ENCODE data around the gene CDH4. TPM values are rescaled to one million over a fixed set of nuclear protein-coding genes. Genes with fewer than 3 reads are reported as not detected.

The CDH4 gene
- total and polyA plus RNA-seq, 2 of the 8 experiments (the other 6 are each of a cell fraction or from before 2014, with no cell fraction given), result 4.3 to 7.9 TPM

DNA sequence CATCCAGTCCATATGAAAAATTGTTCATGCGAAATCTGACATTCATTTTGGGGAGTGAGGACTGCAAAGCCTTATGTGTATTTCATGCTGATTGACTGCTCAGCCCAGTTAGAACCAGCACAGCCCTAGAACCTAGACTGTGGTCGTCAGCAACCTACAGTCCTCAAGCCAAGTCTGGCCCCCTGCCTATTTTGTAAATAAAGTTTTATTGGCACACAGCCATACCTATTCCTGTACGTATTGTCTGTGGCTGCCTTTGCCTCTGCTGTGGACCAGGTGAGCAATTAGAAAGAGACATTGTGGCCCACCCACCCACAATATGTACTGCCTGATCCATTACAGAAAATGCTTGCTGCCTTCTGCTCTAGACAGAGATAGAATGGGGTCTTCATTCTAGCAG, 422.6 kb downstream of the CDH4 start:
- Histone ChIP-seq H2BK12ac (ENCODE audit: low read depth, low read length) (no peak overlapping the region), H4K91ac (replicated peaks; ENCODE audit: insufficient read length, low read length) (no peak overlapping the region), H3K9ac (replicated peaks in 1 of 4; ENCODE audit: extremely low read depth in 1 of 4, low read depth in 3 of 4, low read length in 3 of 4) (no peak overlapping the region), H4K8ac (ENCODE audit: extremely low read depth, insufficient read depth, low read length) (no peak overlapping the region), H3K56ac (replicated peaks; ENCODE audit: insufficient read length, low read depth, low read length) (no peak overlapping the region), H3K4me2 (ENCODE audit: insufficient read depth in 1 of 2, low read depth in 2 of 2, low read length in 2 of 2) (no peak overlapping the region), H2BK15ac (ENCODE audit: low read length) (no peak overlapping the region), H2AFZ (ENCODE audit: low read length) (no peak overlapping the region), H3K23ac (ENCODE audit: insufficient read length) (no peak overlapping the region), H3K4me1 (replicated peaks in 1 of 4; ENCODE audit: control insufficient read depth in 3 of 4, insufficient read depth in 4 of 4, low read length in 3 of 4) (peaks cover 0 to 11% (median 6%) of the 10 kb centered on the region in 4 experiments; a peak in 5 of 7 replicates), H3K9me3 (ENCODE audit: insufficient read depth in 2 of 2, low read depth in 1 of 2, low read length in 1 of 2) (no peaks in the 10 kb centered on the region), H3K27me3 (replicated peaks in 1 of 4; ENCODE audit: control insufficient read depth in 3 of 4, extremely low read depth in 1 of 4, insufficient read depth in 3 of 4, low read length in 3 of 4) (peaks cover 0 to 8% (median 4%) of the 10 kb centered on the region in 4 experiments; a peak in 4 of 7 replicates), H3K4me3 (ENCODE audit: extremely low read depth in 1 of 4, insufficient read depth in 2 of 4, low read depth in 3 of 4, low read length in 4 of 4) (no peak overlapping the region), H2BK20ac (ENCODE audit: low read length) (no peak overlapping the region), H3K4ac (replicated peaks; ENCODE audit: insufficient read length, low read depth, low read length) (no peak overlapping the region), H3K27ac (ENCODE audit: low read depth, low read length) (no peak overlapping the region), H4K5ac (ENCODE audit: insufficient read length, low read depth, low read length) (no peak overlapping the region), H2AK5ac (ENCODE audit: low read depth, low read length) (no peak overlapping the region), H3K79me2 (ENCODE audit: control insufficient read depth in 1 of 2, insufficient read depth in 2 of 2, low read length in 2 of 2) (no peaks in the 10 kb centered on the region), H2BK120ac (replicated peaks; ENCODE audit: low read depth, low read length) (no peak overlapping the region), H3K23me2 (ENCODE audit: low read depth, low read length) (peaks cover 9% of the 10 kb centered on the region; the same call in 1 of the 2 replicates), H2BK5ac (ENCODE audit: low read depth, low read length) (no peak overlapping the region), H3K18ac (ENCODE audit: extremely low read depth, low read length) (no peak overlapping the region), H3K36me3 (ENCODE audit: control insufficient read depth in 2 of 4, insufficient read depth in 4 of 4, low read length in 3 of 4) (no peaks in the 10 kb centered on the region), H4K20me1 (replicated peaks in 1 of 2; ENCODE audit: control insufficient read depth in 1 of 2, insufficient read depth in 2 of 2, low read length in 2 of 2) (peaks cover 0 to 6% of the 10 kb centered on the region in 2 experiments), H3K14ac (ENCODE audit: insufficient read length) (no peak overlapping the region), H3K79me1 (ENCODE audit: low read depth, low read length) (no peaks in the 10 kb centered on the region)
- CTCF ChIA-PET (ENCODE audit: partially characterized antibody), result interaction anchor here (2.2 kb wide), 1 partner anchor 12 kb away, joined by 5 read pairs; no protein-coding TSS in a partner anchor
- DNase-seq (ENCODE audit: low read depth in 1 of 2, low spot score in 2 of 2) (no peak), FAIRE-seq (no peak)
- whole genome bisulfite sequencing, 2 experiments (ENCODE audit: extremely low coverage in 1 of 2, insufficient coverage in 1 of 2, insufficient read length in 1 of 2, insufficient replicate concordance in 2 of 2, low coverage in 1 of 2, low lambda C conversion rate in 2 of 2, missing lambda C conversion rate in 1 of 2), result 60% methylated on average over 3 of the region's 3 CpGs; no CpG with 5 or more reads in 1 of the 2 experiments
- POLR2A ChIA-PET (ENCODE audit: partially characterized antibody), result no interaction called here
- no peak for TF ChIP-seq YY1 (IDR thresholded peaks at IDR 0.05; ENCODE audit: low read depth, low read length)
- TF ChIP-seq RBBP5 (IDR thresholded peaks at IDR 0.05; ENCODE audit: borderline replicate concordance, low read depth, low read length), result no peak
- TF ChIP-seq POLR2A (IDR thresholded peaks at IDR 0.05; ENCODE audit: control extremely low read depth in 1 of 2, low read depth in 2 of 2, low read length in 2 of 2), result no peak
- no peak for TF ChIP-seq FOSL1 (IDR thresholded peaks at IDR 0.05; ENCODE audit: insufficient read depth, low read depth, low read length)
- TF ChIP-seq, protein P1, sequence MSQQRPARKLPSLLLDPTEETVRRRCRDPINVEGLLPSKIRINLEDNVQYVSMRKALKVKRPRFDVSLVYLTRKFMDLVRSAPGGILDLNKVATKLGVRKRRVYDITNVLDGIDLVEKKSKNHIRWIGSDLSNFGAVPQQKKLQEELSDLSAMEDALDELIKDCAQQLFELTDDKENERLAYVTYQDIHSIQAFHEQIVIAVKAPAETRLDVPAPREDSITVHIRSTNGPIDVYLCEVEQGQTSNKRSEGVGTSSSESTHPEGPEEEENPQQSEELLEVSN (IDR thresholded peaks at IDR 0.05), result no peak
- TF ChIP-seq SUZ12 (IDR thresholded peaks at IDR 0.05; ENCODE audit: low read length), result no peak
- no peak for TF ChIP-seq RFX5 (IDR thresholded peaks at IDR 0.05; ENCODE audit: borderline replicate concordance, low read depth, low read length)
- no peak for TF ChIP-seq ASH2L (IDR thresholded peaks at IDR 0.05; ENCODE audit: low read length)

All from H1 (cell line).